Osteocyte (in vitro differentiated cells): ENCODE results near the gene UBE2J1. TPM values are rescaled to one million over a fixed set of nuclear protein-coding genes. Genes with fewer than 3 reads are reported as not detected.

Source experiments
- DNase-seq: peaks from one replicate; pipeline ENCODE4 v3.0.0; 2021; ENCODE audit warnings: mixed read lengths; ENCODE audit not compliant: unreplicated experiment; ENCODE audit errors: extremely low spot score
- H3K27ac Mint-ChIP-seq: one replicate; pipeline ENCODE4 v1.8.0; 2021; ENCODE audit warnings: mild to moderate bottlenecking, mixed read lengths; ENCODE audit not compliant: unreplicated experiment
- H3K27me3 Mint-ChIP-seq: one replicate; pipeline ENCODE4 v1.8.0; 2021; ENCODE audit warnings: mixed read lengths; ENCODE audit not compliant: unreplicated experiment
- H3K36me3 Mint-ChIP-seq: one replicate; pipeline ENCODE4 v1.8.0; 2021; ENCODE audit warnings: mixed read lengths; ENCODE audit not compliant: unreplicated experiment
- H3K4me1 Mint-ChIP-seq: one replicate; pipeline ENCODE4 v1.8.0; 2021; ENCODE audit warnings: mixed read lengths; ENCODE audit not compliant: unreplicated experiment
- H3K4me3 Mint-ChIP-seq: one replicate; pipeline ENCODE4 v1.8.0; 2021; ENCODE audit warnings: mild to moderate bottlenecking, moderate library complexity, mixed read lengths; ENCODE audit not compliant: unreplicated experiment
- H3K9me3 Mint-ChIP-seq: one replicate; pipeline ENCODE4 v1.8.0; 2021; ENCODE audit warnings: mixed read lengths; ENCODE audit not compliant: unreplicated experiment
- total RNA-seq: library from RNA; stranded (reverse); gene quantifications from 2 replicates; pipeline ENCODE4 v1.2.1, GENCODE V29; 2021
- TF ChIP-seq, protein P1 (sequence below): fragments of 200-600 bp; sonication (generic); IDR thresholded peaks from 2 replicates; pipeline ENCODE4 v1.5.0; 2021; ENCODE audit warnings: antibody characterized with exemption, mild to moderate bottlenecking, moderate library complexity

UBE2J1 gene
- total RNA-seq, 1 donor from 2014 or later, result 39.6 TPM

DNA sequence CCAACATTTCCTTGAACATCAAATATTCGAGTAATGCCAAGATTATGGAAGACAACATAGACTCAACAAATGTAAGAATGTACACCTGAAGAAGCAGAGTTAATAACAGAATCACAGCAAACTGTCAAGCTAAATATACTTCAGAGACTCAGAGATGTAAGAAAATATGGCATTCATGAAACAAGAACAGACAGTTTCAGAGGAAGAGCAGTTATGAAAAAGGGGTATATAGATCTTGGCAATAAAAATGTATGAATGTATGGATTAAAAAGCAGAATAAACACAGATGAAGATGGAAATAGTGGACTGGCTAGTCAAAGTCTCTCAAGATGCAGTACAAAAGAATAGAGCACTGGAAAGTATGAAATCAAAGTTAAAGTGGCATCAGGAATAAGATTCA, 41.1 kb upstream of the UBE2J1 start:
- Mint-ChIP-seq H3K36me3 (no peaks in the 10 kb centered on the region), H3K27me3 (peaks cover 27% of the 10 kb centered on the region), H3K4me3 (no peak overlapping the region), H3K4me1 (no peaks in the 10 kb centered on the region), H3K9me3 (peaks cover 8% of the 10 kb centered on the region), H3K27ac (no peak overlapping the region)
- TF ChIP-seq, protein P1, sequence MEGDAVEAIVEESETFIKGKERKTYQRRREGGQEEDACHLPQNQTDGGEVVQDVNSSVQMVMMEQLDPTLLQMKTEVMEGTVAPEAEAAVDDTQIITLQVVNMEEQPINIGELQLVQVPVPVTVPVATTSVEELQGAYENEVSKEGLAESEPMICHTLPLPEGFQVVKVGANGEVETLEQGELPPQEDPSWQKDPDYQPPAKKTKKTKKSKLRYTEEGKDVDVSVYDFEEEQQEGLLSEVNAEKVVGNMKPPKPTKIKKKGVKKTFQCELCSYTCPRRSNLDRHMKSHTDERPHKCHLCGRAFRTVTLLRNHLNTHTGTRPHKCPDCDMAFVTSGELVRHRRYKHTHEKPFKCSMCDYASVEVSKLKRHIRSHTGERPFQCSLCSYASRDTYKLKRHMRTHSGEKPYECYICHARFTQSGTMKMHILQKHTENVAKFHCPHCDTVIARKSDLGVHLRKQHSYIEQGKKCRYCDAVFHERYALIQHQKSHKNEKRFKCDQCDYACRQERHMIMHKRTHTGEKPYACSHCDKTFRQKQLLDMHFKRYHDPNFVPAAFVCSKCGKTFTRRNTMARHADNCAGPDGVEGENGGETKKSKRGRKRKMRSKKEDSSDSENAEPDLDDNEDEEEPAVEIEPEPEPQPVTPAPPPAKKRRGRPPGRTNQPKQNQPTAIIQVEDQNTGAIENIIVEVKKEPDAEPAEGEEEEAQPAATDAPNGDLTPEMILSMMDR, result no peak
- DNase-seq, result no peak

DNA sequence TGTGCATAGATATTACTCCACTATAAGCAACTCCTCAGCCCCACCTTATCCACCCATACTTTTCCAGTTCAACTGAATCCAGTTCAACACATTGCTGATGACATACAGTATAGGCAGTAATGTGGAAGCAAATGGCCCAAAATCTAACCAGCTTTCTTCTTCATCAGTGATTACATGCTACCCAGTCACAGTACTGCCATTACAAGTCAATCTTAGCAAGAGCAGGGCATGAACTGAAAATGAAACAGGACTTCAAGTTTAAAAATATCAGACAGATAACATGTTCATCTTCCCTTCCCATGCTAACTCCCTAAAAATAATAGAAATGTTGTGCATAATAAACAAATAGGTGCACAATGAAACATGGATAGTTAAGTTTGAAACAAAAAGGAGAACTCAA, 40.3 kb upstream of the UBE2J1 start:
- Mint-ChIP-seq H3K27ac (no peak overlapping the region), H3K36me3 (no peaks in the 10 kb centered on the region), H3K4me1 (no peaks in the 10 kb centered on the region), H3K9me3 (peaks cover 8% of the 10 kb centered on the region), H3K27me3 (peaks cover 27% of the 10 kb centered on the region), H3K4me3 (no peak overlapping the region)
- TF ChIP-seq, protein P1, result no peak
- DNase-seq, result no peak

DNA sequence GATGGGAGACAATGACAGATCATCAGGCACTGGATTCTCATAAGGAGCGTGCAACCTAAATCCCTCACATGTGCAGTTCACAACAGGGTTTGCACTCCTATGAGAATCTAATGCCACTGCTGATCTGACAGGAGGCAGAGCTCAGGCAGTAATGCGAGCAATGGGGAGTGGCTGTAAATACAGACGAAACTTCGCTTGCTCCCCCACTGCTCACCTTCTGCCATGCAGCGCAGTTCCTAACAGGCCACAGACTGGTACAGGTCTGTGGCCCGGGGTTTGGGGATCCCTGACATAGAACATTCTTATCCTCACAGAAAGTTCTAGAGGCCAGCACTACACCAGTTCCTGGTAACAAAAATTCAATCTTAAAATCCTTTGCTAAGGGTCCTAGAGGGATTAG, 36.3 kb upstream of the UBE2J1 start:
- H3K4me3 Mint-ChIP-seq, result no peak overlapping the region
- no peaks in the 10 kb centered on the region for H3K36me3 Mint-ChIP-seq
- peaks cover 5% of the 10 kb centered on the region for H3K9me3 Mint-ChIP-seq
- H3K27ac Mint-ChIP-seq, result no peak overlapping the region
- H3K4me1 Mint-ChIP-seq, result no peaks in the 10 kb centered on the region
- peaks cover 18% of the 10 kb centered on the region for H3K27me3 Mint-ChIP-seq
- TF ChIP-seq, protein P1, result no peak
- no peak for DNase-seq

DNA sequence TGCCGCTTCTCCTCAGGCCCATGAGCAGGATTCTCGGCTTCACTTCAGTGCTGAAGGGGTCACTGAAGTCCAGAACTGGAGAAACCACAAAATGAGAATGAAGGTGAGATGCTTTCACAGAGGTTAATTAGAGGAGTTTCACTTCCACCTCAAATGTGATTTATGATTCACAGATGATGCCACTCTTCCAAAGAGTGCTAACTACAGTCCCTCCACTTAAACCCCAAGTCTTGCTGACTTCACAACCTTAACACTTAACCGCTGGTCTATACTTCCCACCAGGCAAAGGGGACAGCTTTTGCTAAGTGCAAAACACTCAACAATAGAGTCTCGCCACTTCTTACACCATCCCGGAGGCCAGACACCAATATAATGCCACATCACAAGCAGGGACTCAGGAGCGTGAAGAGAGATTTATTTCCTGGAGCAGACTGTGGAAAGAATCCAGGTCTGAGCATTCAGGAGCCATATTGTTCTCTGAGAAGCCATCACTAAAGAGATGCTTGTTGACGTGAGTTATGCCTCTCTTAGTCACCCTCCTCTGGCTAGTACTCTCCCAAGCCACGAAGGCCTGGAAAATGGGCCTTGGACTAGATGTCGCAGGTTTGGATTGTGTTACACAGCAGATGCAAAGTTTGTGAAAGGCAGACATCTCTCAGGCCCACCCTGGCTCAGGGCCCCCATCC, 35.1 kb upstream of the UBE2J1 start:
- Mint-ChIP-seq H3K4me3 (no peak overlapping the region), H3K27ac (no peak overlapping the region), H3K4me1 (no peaks in the 10 kb centered on the region), H3K27me3 (peaks cover 11% of the 10 kb centered on the region), H3K9me3 (no peaks in the 10 kb centered on the region), H3K36me3 (no peaks in the 10 kb centered on the region)
- no peak for DNase-seq
- TF ChIP-seq, protein P1, result no peak

DNA sequence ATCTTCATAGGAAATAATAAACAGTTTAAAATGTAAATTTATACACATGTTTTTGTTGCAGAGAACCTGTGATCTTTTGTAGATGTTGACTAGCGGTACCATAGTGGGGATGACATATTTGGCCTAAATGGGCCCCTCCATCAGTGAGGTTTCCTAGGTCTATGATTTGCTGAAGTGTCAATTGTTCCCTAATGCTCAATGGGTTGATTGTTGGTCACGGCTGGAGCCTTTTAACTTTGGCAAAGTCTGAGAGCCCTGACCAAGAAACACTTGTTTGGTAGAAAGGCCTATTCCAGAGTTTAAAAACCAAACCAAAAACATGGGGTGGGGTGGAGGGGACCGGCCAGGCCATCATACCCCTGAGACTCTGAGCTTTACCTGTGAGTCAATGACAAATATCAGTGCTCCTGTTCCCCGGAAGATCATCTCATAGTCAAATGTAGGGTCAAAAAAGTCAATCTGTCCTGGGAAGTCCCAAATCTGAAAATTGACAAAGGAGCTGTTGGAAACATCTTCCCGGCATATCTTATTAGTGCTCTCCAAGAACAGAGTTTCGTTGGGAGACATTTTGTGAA, 34.5 kb upstream of the UBE2J1 start:
- H3K27ac Mint-ChIP-seq, result no peak overlapping the region
- H3K4me3 Mint-ChIP-seq, result no peak overlapping the region
- H3K36me3 Mint-ChIP-seq, result no peaks in the 10 kb centered on the region
- TF ChIP-seq, protein P1, result no peak
- peaks cover 11% of the 10 kb centered on the region for H3K27me3 Mint-ChIP-seq
- H3K9me3 Mint-ChIP-seq, result no peaks in the 10 kb centered on the region
- H3K4me1 Mint-ChIP-seq, result no peaks in the 10 kb centered on the region
- no peak for DNase-seq
